ENCODE measurements around the gene CCNO.
A peak's percentile ranks its signal among the peaks of the same experiment; 100 is the strongest.

CCNO gene

DNA sequence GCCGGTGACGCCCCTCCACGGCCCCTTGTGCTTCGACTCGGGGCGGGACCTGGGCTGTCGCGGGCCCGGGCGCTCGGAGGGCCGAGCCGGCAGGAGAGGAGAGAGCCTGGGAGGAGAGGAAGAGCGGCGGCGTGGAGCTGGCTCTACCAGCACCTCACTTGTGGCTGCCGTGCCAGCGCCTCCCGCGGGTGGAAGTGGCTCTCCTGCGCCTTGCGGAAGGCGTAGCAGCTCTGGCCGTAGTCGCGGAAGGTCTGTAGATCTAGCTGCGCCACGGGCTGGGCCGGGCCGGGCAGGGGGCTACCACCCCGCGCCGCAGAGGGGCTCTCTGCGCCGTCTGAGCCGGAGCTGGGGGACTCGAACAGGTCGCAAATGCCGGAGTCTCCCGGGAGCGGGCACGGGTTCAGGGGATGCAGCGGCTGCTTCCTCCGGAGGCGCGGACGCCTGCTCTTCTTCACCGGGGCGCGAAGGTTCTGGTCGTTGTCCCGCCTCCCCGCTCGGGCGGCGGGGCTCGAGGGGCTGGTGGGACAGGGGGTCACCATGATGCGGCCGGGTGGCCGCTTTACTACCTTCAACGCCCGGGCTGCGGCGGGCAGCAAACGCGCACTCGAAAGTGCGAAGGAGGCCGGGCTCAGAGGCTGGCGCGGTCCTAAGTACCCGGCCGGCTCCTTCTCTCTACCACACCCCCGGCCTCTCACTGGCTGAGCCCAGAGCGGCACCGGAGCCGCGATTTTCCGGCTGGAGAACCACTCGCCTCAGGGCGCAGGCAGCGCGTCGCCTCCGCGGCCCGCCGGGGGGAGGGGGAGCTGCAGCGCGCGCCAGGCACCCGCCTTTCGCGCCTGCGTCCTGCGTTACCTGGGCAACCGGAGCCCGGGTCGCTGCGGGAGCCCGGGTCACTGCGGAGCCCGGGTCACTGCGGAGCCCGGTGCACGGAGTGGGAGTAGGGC, at the start of gene CCNO:
Gene CCNO (minus strand): TSS at position 624 of the 944 bp plus-strand sequence. CDS start 85 bp downstream, at position 539.
- peaks cover 95% of the 10 kb centered on the region for H3K27me3 ChIP-seq (ENCODE audit: control insufficient read depth, insufficient read depth, low read length)
- no peaks in the 10 kb centered on the region for H3K9me3 ChIP-seq (ENCODE audit: control insufficient read depth, insufficient read depth, low read depth, low read length)
- peak within 1 kb of the TSS; percentile 17 for H3K9ac ChIP-seq (ENCODE audit: low read length)
- H3K27ac ChIP-seq (ENCODE audit: low read depth, low read length) = no peak within 1 kb of the TSS
- peaks cover 25% of the 10 kb centered on the region for H3K4me1 ChIP-seq (ENCODE audit: control insufficient read depth, insufficient read depth, low read length)
- H3K4me3 ChIP-seq (ENCODE audit: low read depth, low read length) = peak within 1 kb of the TSS; percentile 65
- no peaks in the 10 kb centered on the region for H3K36me3 ChIP-seq (ENCODE audit: control insufficient read depth, insufficient read depth, low read length)

DNA sequence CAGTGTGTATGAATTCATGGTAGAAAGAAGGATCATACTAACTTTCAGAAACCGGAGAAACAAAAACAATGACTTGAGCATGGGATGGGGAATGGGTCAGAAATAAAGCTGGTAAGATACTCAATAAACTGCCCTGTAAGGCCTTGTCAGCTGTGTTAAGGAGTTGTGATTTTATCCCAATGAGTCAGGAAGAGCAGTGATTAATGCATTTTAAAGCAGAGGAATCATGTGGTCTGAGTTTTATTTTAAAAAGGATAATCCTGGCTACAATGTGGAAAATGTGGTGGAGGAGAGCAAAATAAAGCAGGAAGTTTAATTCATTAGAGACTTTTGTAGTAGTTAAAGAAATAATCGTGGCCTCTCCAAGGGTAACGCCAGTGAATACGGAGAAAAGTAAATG, 45.4 kb upstream of the CCNO start:
- 0 out of 2 replicates have a peak overlapping the region, but pooled peaks have one; percentile 33 for H3K27ac ChIP-seq (ENCODE audit: low read depth, low read length)
- no peaks in the 10 kb centered on the region for H3K9me3 ChIP-seq (ENCODE audit: control insufficient read depth, insufficient read depth, low read depth, low read length)
- no peak overlapping the region for H3K9ac ChIP-seq (ENCODE audit: low read length)
- no peaks in the 10 kb centered on the region for H3K27me3 ChIP-seq (ENCODE audit: control insufficient read depth, insufficient read depth, low read length)
- no peaks in the 10 kb centered on the region for H3K4me1 ChIP-seq (ENCODE audit: control insufficient read depth, insufficient read depth, low read length)
- H3K4me3 ChIP-seq (ENCODE audit: low read depth, low read length) = no peak overlapping the region
- H3K36me3 ChIP-seq (ENCODE audit: control insufficient read depth, insufficient read depth, low read length) = peaks cover 86% of the 10 kb centered on the region

- no peak overlapping the region for H3K27ac ChIP-seq (ENCODE audit: low read depth, low read length)
- H3K9me3 ChIP-seq (ENCODE audit: control insufficient read depth, insufficient read depth, low read depth, low read length) = no peaks in the 10 kb centered on the region
- H3K36me3 ChIP-seq (ENCODE audit: control insufficient read depth, insufficient read depth, low read length) = peaks cover 82% of the 10 kb centered on the region
- H3K27me3 ChIP-seq (ENCODE audit: control insufficient read depth, insufficient read depth, low read length) = no peaks in the 10 kb centered on the region
- H3K9ac ChIP-seq (ENCODE audit: low read length) = no peak overlapping the region
- no peaks in the 10 kb centered on the region for H3K4me1 ChIP-seq (ENCODE audit: control insufficient read depth, insufficient read depth, low read length)
- no peak overlapping the region for H3K4me3 ChIP-seq (ENCODE audit: low read depth, low read length)
Measured at GRCh38 chr5:55276771-55277170, 43.4 kb upstream of the CCNO start.

GRCh38 chr5:55258339-55258738, 24.9 kb upstream of the CCNO start:
- no peak overlapping the region for H3K4me3 ChIP-seq (ENCODE audit: low read depth, low read length)
- H3K9me3 ChIP-seq (ENCODE audit: control insufficient read depth, insufficient read depth, low read depth, low read length) = no peaks in the 10 kb centered on the region
- H3K27me3 ChIP-seq (ENCODE audit: control insufficient read depth, insufficient read depth, low read length) = no peaks in the 10 kb centered on the region
- no peak overlapping the region for H3K9ac ChIP-seq (ENCODE audit: low read length)
- H3K36me3 ChIP-seq (ENCODE audit: control insufficient read depth, insufficient read depth, low read length) = peaks cover 68% of the 10 kb centered on the region
- no peak overlapping the region for H3K27ac ChIP-seq (ENCODE audit: low read depth, low read length)
- H3K4me1 ChIP-seq (ENCODE audit: control insufficient read depth, insufficient read depth, low read length) = peaks cover 5% of the 10 kb centered on the region

DNA sequence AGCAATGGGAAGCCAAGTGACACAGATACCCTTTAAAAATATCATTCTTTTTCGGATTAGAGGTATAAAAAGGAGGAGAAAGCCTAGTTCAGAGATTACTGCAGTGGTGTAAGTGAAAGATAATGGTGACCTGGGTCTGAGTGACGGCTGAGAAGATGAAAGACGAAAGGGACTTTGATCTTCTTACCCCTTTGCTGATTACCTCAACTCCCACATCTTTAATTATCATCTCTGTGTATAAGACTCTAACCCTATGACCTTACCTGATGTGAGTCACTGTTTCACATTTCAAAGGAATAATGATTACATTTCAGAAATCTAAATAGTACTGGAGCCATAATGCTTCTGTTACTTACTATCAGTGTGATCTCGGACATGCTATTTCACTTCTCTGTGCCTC, 21.4 kb upstream of the CCNO start:
- Histone ChIP-seq H3K9me3 (ENCODE audit: control insufficient read depth, insufficient read depth, low read depth, low read length) (no peaks in the 10 kb centered on the region), H3K27ac (ENCODE audit: low read depth, low read length) (no peak overlapping the region), H3K4me3 (ENCODE audit: low read depth, low read length) (no peak overlapping the region), H3K36me3 (ENCODE audit: control insufficient read depth, insufficient read depth, low read length) (peaks cover 40% of the 10 kb centered on the region), H3K9ac (ENCODE audit: low read length) (no peak overlapping the region), H3K27me3 (ENCODE audit: control insufficient read depth, insufficient read depth, low read length) (no peaks in the 10 kb centered on the region), H3K4me1 (ENCODE audit: control insufficient read depth, insufficient read depth, low read length) (peaks cover 5% of the 10 kb centered on the region)

- Histone ChIP-seq H3K9me3 (ENCODE audit: control insufficient read depth, insufficient read depth, low read depth, low read length) (peaks cover 4% of the 10 kb centered on the region; the same call in 1 of the 2 replicates), H3K27ac (ENCODE audit: low read depth, low read length) (no peak overlapping the region), H3K4me3 (ENCODE audit: low read depth, low read length) (no peak overlapping the region), H3K4me1 (ENCODE audit: control insufficient read depth, insufficient read depth, low read length) (no peaks in the 10 kb centered on the region), H3K36me3 (ENCODE audit: control insufficient read depth, insufficient read depth, low read length) (peaks cover 9% of the 10 kb centered on the region), H3K9ac (ENCODE audit: low read length) (no peak overlapping the region), H3K27me3 (ENCODE audit: control insufficient read depth, insufficient read depth, low read length) (no peaks in the 10 kb centered on the region)
Measured at GRCh38 chr5:55250064-55250463, 16.7 kb upstream of the CCNO start.

DNA sequence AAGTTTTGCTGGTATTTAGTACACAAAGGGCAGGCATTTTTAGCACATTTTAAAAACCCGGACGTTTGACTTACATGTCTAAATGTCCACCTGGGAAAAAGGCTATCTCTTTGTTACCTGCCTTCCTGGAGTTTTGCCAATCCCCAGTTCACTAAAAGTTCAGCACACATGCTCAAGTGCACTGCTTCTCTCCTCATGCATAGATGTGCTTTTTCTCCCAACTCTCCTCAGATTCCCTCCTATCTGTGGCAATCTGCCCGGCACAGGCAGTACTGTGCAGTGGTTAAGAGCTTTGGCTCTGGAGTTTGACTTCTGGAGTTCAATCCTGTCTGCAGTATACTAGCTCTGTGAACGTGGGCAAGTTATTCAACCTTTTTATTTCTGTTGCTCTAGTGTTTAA, 8.3 kb upstream of the CCNO start:
- Histone ChIP-seq H3K9me3 (ENCODE audit: control insufficient read depth, insufficient read depth, low read depth, low read length) (no peaks in the 10 kb centered on the region), H3K27ac (ENCODE audit: low read depth, low read length) (no peak overlapping the region), H3K4me3 (ENCODE audit: low read depth, low read length) (no peak overlapping the region), H3K36me3 (ENCODE audit: control insufficient read depth, insufficient read depth, low read length) (no peaks in the 10 kb centered on the region), H3K27me3 (ENCODE audit: control insufficient read depth, insufficient read depth, low read length) (peaks cover 29% of the 10 kb centered on the region), H3K9ac (ENCODE audit: low read length) (no peak overlapping the region), H3K4me1 (ENCODE audit: control insufficient read depth, insufficient read depth, low read length) (no peaks in the 10 kb centered on the region)

GRCh38 chr5:55236800-55237199, 3.4 kb upstream of the CCNO start:
- Histone ChIP-seq H3K9ac (ENCODE audit: low read length) (no peak overlapping the region), H3K27me3 (ENCODE audit: control insufficient read depth, insufficient read depth, low read length) (peaks cover 75% of the 10 kb centered on the region), H3K36me3 (ENCODE audit: control insufficient read depth, insufficient read depth, low read length) (no peaks in the 10 kb centered on the region), H3K27ac (ENCODE audit: low read depth, low read length) (no peak overlapping the region), H3K4me1 (ENCODE audit: control insufficient read depth, insufficient read depth, low read length) (peaks cover 14% of the 10 kb centered on the region), H3K9me3 (ENCODE audit: control insufficient read depth, insufficient read depth, low read depth, low read length) (no peaks in the 10 kb centered on the region), H3K4me3 (ENCODE audit: low read depth, low read length) (no peak overlapping the region)

DNA sequence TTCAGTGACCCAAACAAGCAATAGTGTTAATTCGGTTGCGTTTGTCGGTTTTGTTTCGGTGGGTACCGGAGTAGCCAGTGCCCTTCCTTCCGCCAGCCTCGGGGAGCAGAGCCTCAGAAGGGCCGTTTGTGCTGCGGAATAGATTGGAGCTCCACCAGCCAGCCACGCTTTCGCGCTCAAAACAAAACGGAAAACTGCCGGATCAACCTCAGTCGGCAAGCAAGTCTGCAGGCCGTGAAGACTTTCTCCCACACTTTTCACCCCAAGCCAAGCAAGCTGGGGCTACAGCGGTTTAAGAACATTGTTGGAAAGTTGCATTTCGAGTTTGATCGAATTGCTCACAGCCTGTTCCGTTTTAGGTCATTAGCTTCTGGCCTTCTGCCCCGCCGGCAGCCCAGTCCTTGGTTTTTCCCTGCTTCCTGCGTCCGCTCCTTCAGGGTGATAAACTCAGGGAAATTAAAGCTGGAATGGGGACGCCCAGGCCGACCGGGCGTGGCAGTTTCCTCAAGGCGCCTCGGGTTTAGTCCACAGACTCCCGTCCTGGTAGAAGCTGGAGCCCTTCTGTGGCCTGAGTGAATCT, 803 bp upstream of the CCNO start:
- Histone ChIP-seq H3K27ac (ENCODE audit: low read depth, low read length) (no peak overlapping the region), H3K4me3 (ENCODE audit: low read depth, low read length) (peak overlapping the region; percentile 65), H3K36me3 (ENCODE audit: control insufficient read depth, insufficient read depth, low read length) (no peaks in the 10 kb centered on the region), H3K9ac (ENCODE audit: low read length) (no peak overlapping the region), H3K4me1 (ENCODE audit: control insufficient read depth, insufficient read depth, low read length) (peaks cover 25% of the 10 kb centered on the region), H3K9me3 (ENCODE audit: control insufficient read depth, insufficient read depth, low read depth, low read length) (no peaks in the 10 kb centered on the region), H3K27me3 (ENCODE audit: control insufficient read depth, insufficient read depth, low read length) (peaks cover 92% of the 10 kb centered on the region)

DNA sequence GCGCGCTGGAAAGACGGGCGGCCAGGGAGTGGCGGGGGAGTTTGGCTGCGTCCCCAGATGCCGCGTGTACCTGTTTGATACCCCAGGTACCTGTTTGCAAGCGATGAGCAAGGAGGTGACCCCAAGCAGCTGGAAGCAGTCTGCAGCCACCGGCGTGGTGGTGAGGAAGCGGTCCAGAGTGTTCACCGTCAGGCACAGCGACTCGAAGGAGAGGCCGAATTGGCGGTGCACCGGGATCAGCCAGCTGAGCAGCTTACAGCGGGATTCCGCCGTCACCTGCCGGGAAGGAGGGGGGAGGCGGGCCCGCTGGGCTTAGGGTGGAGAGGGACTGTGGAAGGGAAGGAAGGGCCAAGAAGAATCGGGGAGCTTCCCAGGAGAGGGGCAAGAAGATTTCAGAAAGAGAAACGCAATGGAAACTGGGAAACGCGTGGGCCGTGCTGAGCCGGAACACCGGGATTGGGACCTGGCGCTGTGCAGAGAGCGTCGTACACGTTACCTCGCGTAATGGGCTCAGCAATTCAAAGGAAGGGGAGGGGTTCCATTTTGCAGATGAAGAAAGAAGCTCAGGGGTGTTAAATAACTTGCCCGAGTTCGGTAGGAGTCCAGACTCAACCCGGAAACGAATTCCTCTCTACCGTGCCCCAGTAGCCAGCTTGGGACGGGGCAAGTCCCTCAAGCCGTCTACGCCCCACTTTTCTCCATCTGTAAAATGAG, 980 bp downstream of the CCNO start:
- H3K27ac ChIP-seq (ENCODE audit: low read depth, low read length) = no peak overlapping the region
- no peaks in the 10 kb centered on the region for H3K9me3 ChIP-seq (ENCODE audit: control insufficient read depth, insufficient read depth, low read depth, low read length)
- H3K9ac ChIP-seq (ENCODE audit: low read length) = peak overlapping the region; percentile 17
- H3K4me3 ChIP-seq (ENCODE audit: low read depth, low read length) = peak overlapping the region; percentile 65
- H3K36me3 ChIP-seq (ENCODE audit: control insufficient read depth, insufficient read depth, low read length) = no peaks in the 10 kb centered on the region
- peaks cover 97% of the 10 kb centered on the region for H3K27me3 ChIP-seq (ENCODE audit: control insufficient read depth, insufficient read depth, low read length)
- peaks cover 32% of the 10 kb centered on the region for H3K4me1 ChIP-seq (ENCODE audit: control insufficient read depth, insufficient read depth, low read length)

DNA sequence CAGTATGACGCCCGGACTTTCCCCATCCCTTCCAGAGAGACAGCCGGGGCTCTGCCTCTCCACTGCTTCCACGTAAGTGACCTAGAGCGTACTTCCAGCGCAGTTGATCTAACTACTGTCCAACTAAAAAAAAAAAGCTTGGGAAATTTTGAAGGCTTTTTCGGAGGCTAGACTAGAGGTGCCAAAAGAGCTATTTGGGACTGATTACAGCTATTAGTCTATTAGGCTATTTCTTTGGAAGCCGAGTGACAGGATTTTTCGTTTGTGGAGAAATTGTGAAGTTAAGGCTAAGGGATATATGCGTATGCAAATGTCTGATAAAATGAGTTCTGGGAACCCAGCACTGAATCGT, 1.5 kb downstream of the CCNO start:
- H3K27ac ChIP-seq (ENCODE audit: low read depth, low read length) = no peak overlapping the region

More for the DNA sequence above, 1.5 kb downstream of the CCNO start:
- peaks cover 33% of the 10 kb centered on the region for H3K4me1 ChIP-seq (ENCODE audit: control insufficient read depth, insufficient read depth, low read length)
- H3K27me3 ChIP-seq (ENCODE audit: control insufficient read depth, insufficient read depth, low read length) = peaks cover 97% of the 10 kb centered on the region
- peak overlapping the region; percentile 65 for H3K4me3 ChIP-seq (ENCODE audit: low read depth, low read length)
- no peak overlapping the region for H3K9ac ChIP-seq (ENCODE audit: low read length)
- no peaks in the 10 kb centered on the region for H3K36me3 ChIP-seq (ENCODE audit: control insufficient read depth, insufficient read depth, low read length)
- no peaks in the 10 kb centered on the region for H3K9me3 ChIP-seq (ENCODE audit: control insufficient read depth, insufficient read depth, low read depth, low read length)

Measured in HUES6 (cell line).